Stimulated activated CD4-positive, alpha-beta T cell treated with anti-CD3 and anti-CD28 coated beads, TNF-alpha, amount 100 ng/mL, for 4 hours (primary cell): ENCODE results near the gene SIRT5.

Source experiments
- DNase-seq, 3 experiments: peaks; one replicate each; pipeline ENCODE4 v3.0.0-alpha.2; 2020; ENCODE audit warnings: low read depth in 3 of 3

Gene SIRT5

DNA sequence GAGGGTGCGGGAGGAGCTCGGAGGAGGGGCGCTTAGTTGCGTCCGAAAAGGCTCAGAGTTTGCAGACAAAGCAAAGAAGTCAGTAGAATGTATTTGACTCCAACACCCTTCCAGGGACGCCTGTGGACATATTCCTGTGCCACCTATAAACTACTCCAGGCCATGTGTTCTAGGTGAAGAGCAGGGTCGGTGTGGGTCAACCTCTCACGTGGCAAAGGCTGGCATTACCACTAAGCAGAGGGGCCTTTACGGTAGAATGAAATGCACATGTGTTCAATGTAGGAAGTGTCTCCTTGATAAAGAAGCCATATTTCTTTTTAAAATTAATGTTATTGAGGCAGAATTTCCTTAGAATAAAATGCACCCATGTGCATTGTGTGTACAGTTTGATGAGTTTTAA lies 15.4 kb downstream of the SIRT5 start:
- no peak for DNase-seq

DNA sequence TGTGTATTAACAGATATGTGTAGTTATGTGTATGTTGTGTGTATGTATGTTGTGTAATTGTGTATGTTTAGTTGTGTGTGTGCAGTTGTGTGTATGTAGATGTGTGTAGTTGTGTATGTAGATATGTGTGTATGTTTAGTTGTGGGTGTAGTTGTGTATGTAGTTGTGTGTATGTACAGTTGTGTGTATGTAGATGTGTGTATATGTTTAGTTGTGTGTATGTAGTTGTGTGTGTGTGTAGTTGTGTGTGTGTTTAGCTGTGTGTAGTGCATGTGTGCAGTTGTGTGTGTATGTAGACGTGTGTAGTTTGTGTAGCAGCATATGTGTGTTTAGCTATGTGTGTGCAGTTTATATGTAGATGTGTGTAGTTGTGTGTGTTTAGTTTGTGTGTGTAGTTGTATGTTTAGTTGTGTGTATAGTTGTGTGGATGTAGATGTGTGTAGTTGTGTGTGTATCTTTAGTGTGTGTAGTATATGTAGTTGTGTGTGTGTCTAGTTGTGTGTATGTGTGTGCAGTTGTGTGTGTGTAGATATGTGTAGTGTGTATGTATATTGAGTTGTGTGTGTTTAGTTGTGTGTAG lies 16.3 kb downstream of the SIRT5 start:
- no peak for DNase-seq

GRCh38 chr6:13591205-13591921 lies 17.0 kb downstream of the SIRT5 start:
- no peak for DNase-seq

DNA sequence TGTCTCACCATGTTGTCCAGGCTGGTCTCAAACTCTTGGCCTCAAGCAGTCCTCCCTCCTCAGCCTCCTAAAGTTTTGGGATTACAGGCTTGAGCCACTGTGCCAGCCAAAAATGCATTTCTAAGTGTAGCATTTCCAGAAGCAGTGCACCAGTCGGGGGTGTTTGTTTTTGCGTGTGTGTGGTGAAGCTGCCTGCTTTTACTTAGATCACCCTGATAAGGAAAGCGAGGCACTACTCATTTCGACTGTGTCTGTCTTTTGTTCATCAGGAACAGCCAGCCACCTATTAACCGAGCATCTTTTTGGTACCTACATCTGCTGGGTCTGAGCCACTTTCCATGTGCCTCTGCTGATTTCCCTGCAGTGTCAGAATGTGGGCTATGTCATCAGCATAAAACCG lies 18.7 kb downstream of the SIRT5 start:
- DNase-seq, result no peak

DNA sequence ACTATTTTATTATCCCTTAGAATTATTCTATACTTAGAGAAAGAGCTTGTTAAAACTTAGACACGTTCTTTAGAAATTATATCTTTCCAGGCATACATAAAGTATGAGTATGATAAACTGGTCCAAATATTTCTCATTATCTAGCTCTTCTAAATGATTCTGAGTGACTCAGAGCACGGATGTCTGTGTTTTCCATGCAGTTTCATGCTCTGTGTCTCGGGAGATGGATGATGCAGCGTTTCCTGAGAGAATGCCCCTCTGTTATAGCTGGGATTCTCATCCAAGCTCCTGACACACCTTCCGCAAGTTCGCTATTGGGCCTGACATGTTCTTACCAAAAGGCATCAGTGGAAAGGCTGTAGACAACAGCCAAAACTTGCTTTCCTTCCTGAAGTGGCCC lies 19.3 kb downstream of the SIRT5 start:
- DNase-seq, result no peak

DNA sequence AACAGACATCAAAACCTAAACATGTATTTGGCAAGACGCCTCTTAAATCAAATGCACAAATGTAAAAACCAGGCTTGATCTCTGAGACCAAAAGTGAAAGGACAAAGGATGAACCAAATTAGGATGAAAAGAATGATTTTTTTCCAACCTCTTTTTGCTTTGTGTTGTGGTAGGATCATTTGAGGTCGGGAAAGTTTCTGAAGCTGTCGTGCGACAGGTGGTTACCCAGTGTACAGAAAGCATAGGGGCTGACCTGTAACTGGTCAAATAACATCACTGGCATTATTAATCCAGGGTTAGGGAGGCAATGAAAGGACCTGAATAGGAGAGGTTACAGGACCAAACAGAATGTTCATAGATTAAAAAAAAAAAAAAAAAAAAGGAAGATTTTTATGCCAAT lies 22.7 kb downstream of the SIRT5 start:
- DNase-seq, result no peak

GRCh38 chr6:13600036-13600435 lies 25.6 kb downstream of the SIRT5 start:
- DNase-seq, result no peak

- no peak for DNase-seq
These were observed 29.7 kb downstream of the SIRT5 start for GRCh38 chr6:13604135-13604534.

- DNase-seq, result no peak
These were observed 30.4 kb downstream of the SIRT5 start for GRCh38 chr6:13604546-13605416.

- DNase-seq, result no peak
These were observed 31.2 kb downstream of the SIRT5 start for GRCh38 chr6:13605634-13606033.

DNA sequence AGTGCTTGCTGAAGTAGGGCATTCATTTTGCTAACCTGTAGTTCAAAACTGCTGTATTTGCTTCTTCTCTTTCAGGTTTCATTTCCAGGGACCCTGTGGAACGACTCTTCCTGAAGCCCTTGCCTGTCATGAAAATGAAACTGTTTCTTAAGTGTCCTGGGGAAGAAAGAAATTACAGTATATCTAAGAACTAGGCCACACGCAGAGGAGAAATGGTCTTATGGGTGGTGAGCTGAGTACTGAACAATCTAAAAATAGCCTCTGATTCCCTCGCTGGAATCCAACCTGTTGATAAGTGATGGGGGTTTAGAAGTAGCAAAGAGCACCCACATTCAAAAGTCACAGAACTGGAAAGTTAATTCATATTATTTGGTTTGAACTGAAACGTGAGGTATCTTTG lies 37.3 kb downstream of the SIRT5 start:
- no peak for DNase-seq

- no peak for DNase-seq
These were observed 38.7 kb downstream of the SIRT5 start for GRCh38 chr6:13613029-13613594.

DNA sequence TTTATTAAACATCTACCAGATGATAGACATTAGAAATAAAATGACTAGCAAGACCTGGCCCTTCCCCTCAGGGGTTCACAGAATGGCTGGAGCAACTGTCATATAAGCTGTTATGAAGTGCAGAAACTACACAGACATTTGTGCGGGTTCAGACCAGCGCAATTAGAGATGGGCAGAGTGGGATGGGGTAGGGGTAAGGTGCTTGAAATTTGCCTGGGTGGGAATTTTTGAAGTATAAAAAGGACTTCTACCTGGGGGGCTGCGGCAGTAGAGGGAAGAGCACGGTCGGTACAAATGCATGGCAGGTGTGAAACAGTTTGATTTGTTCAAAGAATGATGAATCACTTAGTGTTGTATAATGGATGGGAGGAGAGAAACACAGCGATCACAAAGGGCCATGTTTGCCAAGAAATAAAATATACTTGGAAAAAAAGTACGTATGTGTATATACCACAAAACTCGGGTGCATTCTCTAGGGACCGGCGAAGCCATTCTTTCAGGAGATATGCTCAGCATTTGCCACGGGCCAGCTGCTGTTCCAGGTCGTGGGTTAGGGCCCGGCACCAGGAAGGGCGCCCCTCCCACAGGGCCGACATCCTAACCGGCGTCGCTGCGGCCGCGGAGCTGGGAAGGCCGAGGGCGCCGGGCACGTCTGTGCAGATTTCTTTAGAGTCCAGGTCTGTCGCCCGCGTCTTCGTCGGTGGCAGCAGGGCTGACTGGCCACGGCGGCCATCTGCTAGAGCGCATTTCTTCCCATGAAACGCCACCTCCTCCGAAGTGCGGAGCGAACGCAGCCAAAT lies 39.9 kb downstream of the SIRT5 start:
- DNase-seq, result no peak

- DNase-seq, result peak; percentile 98
These were observed 40.8 kb downstream of the SIRT5 start, which contains the start of gene NOL7 for GRCh38 chr6:13614926-13615791. Gene NOL7 (plus strand): TSS chr6:13615335. CDS start chr6:13615359, 24 bp downstream.

- DNase-seq, result peak in 2 of 3 experiments; percentile 23 to 27
These were observed 41.4 kb downstream of the SIRT5 start for GRCh38 chr6:13615792-13616120.

GRCh38 chr6:13617066-13617465 lies 42.7 kb downstream of the SIRT5 start:
- DNase-seq, result no peak

DNA sequence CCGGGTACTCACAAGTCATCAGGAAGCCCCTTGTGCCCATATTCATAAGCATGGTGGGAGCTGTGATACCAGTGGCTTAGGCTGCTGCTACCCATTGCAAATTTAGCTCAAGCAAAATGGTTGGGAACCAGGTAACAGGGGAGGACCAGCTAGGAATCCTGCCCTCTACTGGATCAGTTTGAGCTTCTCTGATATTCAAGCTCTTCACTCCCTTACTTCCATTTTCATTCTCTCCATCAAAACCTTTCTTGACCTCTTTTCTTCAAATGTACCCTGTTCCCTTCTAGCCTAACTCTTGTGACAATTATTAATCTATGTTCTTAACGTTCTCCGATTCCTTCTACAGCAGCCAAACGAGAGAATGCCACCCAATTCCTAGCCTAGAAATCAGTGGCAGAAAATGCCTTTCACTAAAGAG lies 50.5 kb downstream of the SIRT5 start:
- no peak for DNase-seq

- DNase-seq, result no peak
These were observed 55.2 kb downstream of the SIRT5 start for GRCh38 chr6:13629459-13630116.

DNA sequence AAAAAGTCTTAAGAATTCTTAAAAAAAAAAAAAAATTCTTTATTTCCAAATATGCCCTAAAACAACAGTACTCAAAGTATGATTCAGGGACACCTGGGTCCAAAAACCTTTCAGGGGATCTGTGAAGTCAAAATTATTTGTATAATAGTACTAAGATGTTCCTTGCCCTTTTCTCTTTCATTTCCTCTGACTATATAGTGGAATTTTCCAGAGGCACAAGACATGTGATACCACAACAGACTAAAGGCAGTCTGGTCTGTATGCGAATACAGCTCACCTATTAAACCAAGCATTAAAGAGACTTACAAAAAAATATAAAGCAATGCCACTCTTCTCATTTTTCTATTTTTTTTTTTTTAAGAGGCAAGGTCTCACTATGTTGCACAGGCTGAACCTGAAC lies 56.1 kb downstream of the SIRT5 start:
- DNase-seq, result no peak

DNA sequence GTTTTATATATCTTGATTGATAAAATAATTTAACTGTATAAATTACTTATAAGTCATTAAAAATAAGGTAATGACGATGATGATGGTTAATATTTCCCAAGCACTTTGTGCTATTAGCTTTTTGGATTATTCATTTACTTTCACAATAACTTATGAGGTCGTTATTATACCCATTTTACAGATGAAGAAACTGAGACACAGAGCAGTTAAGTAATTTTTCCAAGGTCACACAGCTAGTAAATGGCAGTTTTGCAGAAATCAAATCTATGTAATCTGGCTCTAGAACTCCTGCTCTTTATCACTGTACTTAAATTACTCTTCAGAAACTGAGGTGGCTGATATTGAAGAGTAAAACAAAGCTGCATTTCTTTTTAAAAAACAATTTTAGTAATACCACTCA lies 58.9 kb downstream of the SIRT5 start:
- no peak for DNase-seq
